Right lobe of liver (tissue), 6 donors: ENCODE data around the gene HS3ST6. TPM values are rescaled to one million over a fixed set of nuclear protein-coding genes. Genes with fewer than 3 reads are reported as not detected.
"Not testable (repeated sequence)": the region's sequence is repeated elsewhere in the genome, so short reads cannot be mapped to it uniquely, and the experiment has no call there.

ENCODE experiments used
- ATAC-seq, 4 donors: fragments of 200-7000 bp; cut with Tn5 transposase; one replicate each; pipeline ENCODE4 v1.9.1; 2020; ENCODE audit warnings: mild to moderate bottlenecking in 4 of 4, moderate library complexity in 4 of 4
- DNase-seq, 3 donors: peaks; one replicate each; pipeline ENCODE4 v3.0.0-alpha.2; 2020
- H3K27ac ChIP-seq, 3 donors: fragments of 200-600 bp; one replicate each; pipeline ENCODE4 v1.8.0; 2022
- H3K27me3 ChIP-seq, 2 donors: fragments of 200-600 bp; one replicate each; pipeline ENCODE4 v1.8.0; 2022
- H3K36me3 ChIP-seq, 4 donors: fragments of 200-600 bp; sonication (generic) in 1 of 4; one replicate each; pipeline versions ENCODE4 v1.5.1 to v1.8.0; 2017 to 2022; ENCODE audit warnings: control low read depth in 1 of 4
- H3K4me1 ChIP-seq, 4 donors: fragments of 200-600 bp; sonication (generic) in 1 of 4; one replicate each; pipeline versions ENCODE4 v1.5.1 to v1.8.0; 2017 to 2022; ENCODE audit warnings: control low read depth in 1 of 4
- H3K4me3 ChIP-seq, 3 donors: fragments of 200-600 bp; one replicate each; pipeline ENCODE4 v1.8.0; 2022
- H3K9me3 ChIP-seq, 4 donors: fragments of 200-600 bp; sonication (generic) in 1 of 4; one replicate each; pipeline versions ENCODE4 v1.5.1 to v1.8.0; 2017 to 2022; ENCODE audit warnings: control low read depth in 1 of 4
- CTCF ChIP-seq, 4 donors: fragments of 200-600 bp in 3 of 4; fragments of 450-650 bp in 1 of 4; IDR thresholded peaks; one replicate each; pipeline versions ENCODE4 v1.5.1 to v1.8.0; 2016 to 2022; ENCODE audit warnings: antibody characterized with exemption in 4 of 4, mild to moderate bottlenecking in 2 of 4
- POLR2A ChIP-seq: fragments of 450-650 bp; IDR thresholded peaks from one replicate; pipeline ENCODE4 v1.6.1; 2017; ENCODE audit warnings: antibody characterized with exemption, mild to moderate bottlenecking
- WGBS: methylation state at CpG from one replicate; pipeline ENCODE4 v1.1.6; 2018; ENCODE audit warnings: low coverage, low lambda C conversion rate; ENCODE audit not compliant: insufficient coverage; ENCODE audit errors: missing lambda C conversion rate; 5-methylcytosine and 5-hydroxymethylcytosine counted together
- intact Hi-C, 2 donors: fragments of 100-400 bp; cut with DNase I; formaldehyde crosslinking; loops; one replicate each; pipeline versions ENCODE4 v1.11.2 to v1.14.1; 2022
- total RNA-seq, 6 experiments: library from RNA; depleted of rRNA in 2 of 6; stranded (reverse); fragments of >200 nt in 2 of 6; fragmentation: NEBNext Ultra II Directional in 3 of 6; extraction: Animal tissue kit (Norgen Biotek cat#: 25700) in 3 of 6; gene quantifications; one replicate each; pipeline versions ENCODE4 v1.1.0 to v1.2.4, GENCODE V29; 2016 to 2023
- donor health status: DM: no; HTN: yes; CAD: no.
- donor health status: DM: no; HTN: no; CAD: no.
- donor health status: DM: no; HTN: no; CAD: no.
- donor health status: DM: no; HTN: yes; CAD: no.
- donor health status: DM: no; HTN: yes; CAD: no.

The HS3ST6 gene
- total RNA-seq, 6 experiments from 2014 or later = not detected

DNA sequence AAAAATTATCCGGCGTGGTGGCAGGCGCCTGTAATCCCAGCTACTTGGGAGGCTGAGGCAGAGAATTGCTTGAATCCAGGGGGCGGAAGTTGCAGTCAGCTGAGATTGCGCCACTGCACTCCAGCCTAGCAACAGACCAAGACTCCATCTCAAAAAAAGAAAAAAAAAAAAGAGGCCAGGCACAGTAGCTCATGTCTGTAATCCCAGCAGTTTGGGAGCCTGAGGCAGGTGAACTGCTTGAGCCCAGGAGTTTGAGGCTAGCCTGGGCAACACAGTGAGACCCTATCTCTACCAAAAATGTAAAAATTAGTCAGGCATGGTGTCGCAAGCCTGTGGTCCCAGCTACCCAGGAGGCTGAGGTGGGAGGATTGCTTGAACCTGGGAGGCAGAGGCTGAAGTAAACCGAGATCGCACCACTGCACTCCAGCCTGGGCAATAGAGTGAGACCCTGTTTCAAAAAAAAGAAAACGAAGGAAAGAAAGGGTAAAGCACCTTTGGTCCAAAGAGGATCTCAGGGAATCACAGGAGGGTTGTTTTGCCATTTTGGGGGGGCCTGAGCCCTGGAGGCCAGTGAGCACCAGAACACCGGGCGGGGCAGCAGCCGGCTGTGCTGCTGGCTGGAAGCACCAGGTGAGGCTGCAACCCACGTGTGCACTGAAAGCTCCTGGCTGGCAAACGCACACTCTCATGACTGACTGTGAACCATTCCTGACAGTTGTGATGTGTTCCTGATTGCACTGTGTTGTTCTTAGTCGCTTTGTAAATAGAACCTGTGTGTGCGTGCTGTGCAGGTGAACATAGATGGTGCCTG, 18.4 kb downstream of the HS3ST6 start:
- Histone ChIP-seq H3K9me3 (no peaks in the 10 kb centered on the region), H3K27me3 (no peaks in the 10 kb centered on the region), H3K36me3 (no peaks in the 10 kb centered on the region), H3K4me3 (no peak overlapping the region), H3K27ac (no peak overlapping the region), H3K4me1 (no peaks in the 10 kb centered on the region)
- intact Hi-C loops = no loop called here
- DNase-seq = no peak
- 59% methylated on average over 8 of the region's 16 CpGs for WGBS
- peak; percentile 61 to 84 (median 77) for ATAC-seq
- TF ChIP-seq POLR2A (no peak), CTCF (IDR thresholded peaks at IDR 0.05) (no peak)

DNA sequence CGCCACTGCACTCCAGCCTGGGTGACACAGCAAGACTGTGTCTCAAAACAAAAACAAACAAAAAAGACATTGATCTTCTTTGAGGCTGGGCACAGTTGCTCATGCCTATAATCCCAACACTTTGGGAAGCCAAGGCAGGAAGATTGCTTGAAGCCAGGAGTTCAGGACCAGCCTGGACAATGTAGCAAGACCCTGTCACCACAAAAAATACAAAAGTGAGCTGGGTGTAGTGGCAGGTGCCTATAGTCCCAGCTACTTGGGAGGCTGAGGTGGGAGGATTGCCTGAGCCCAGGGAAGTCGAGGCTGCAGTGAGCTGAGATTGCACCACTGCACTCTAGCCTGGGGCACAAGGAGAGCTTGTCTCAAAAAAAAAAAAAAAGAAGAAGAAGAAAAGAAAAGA, 20.5 kb downstream of the HS3ST6 start:
- intact Hi-C loops, H3K9me3 ChIP-seq, H3K27me3 ChIP-seq, H3K27ac ChIP-seq, H3K4me1 ChIP-seq, ATAC-seq, H3K36me3 ChIP-seq, H3K4me3 ChIP-seq, DNase-seq: not testable (repeated sequence)
- no CpG with 5 or more reads among the region's 2 CpGs for WGBS

- Histone ChIP-seq H3K4me3 (no peak overlapping the region), H3K36me3 (no peaks in the 10 kb centered on the region), H3K9me3 (no peaks in the 10 kb centered on the region), H3K27me3 (no peaks in the 10 kb centered on the region), H3K4me1 (no peaks in the 10 kb centered on the region), H3K27ac (no peak overlapping the region)
- TF ChIP-seq CTCF (IDR thresholded peaks at IDR 0.05) (no peak), POLR2A (no peak)
- DNase-seq (no peak), ATAC-seq (no peak)
- intact Hi-C loops = no loop called here
- WGBS = 60% methylated on average over 1 of the region's 27 CpGs
These were observed 22.1 kb downstream of the HS3ST6 start for GRCh38 chr16:1895949-1896675.

GRCh38 chr16:1895068-1895467, 23.1 kb downstream of the HS3ST6 start:
- Histone ChIP-seq H3K27me3 (no peaks in the 10 kb centered on the region), H3K27ac (no peak overlapping the region), H3K4me3 (no peak overlapping the region), H3K9me3 (no peaks in the 10 kb centered on the region), H3K36me3 (no peaks in the 10 kb centered on the region), H3K4me1 (no peaks in the 10 kb centered on the region)
- no CpG with 5 or more reads among the region's 5 CpGs for WGBS
- no peak for TF ChIP-seq CTCF (IDR thresholded peaks at IDR 0.05)
- TF ChIP-seq POLR2A = no peak
- ATAC-seq (no peak), DNase-seq (no peak)
- intact Hi-C loops = no loop called here

- Histone ChIP-seq H3K4me3 (no peak overlapping the region), H3K9me3 (no peaks in the 10 kb centered on the region), H3K27ac (no peak overlapping the region), H3K36me3 (no peaks in the 10 kb centered on the region), H3K27me3 (no peaks in the 10 kb centered on the region), H3K4me1 (no peaks in the 10 kb centered on the region)
- 36% methylated on average over 4 of the region's 4 CpGs for WGBS
- intact Hi-C loops = no loop called here
- DNase-seq (no peak), ATAC-seq (no peak)
- no peak for TF ChIP-seq POLR2A
- no peak for TF ChIP-seq CTCF (IDR thresholded peaks at IDR 0.05)
These were observed 27.5 kb downstream of the HS3ST6 start for GRCh38 chr16:1890708-1891050.
